Midbrain (tissue), 1 donor: ENCODE data around the gene GARIN5A.

Experiments
- DNase-seq: peaks from one replicate; lab custom pipeline; 2025; lab: John Stamatoyannopoulos, UW

The GARIN5A gene

DNA sequence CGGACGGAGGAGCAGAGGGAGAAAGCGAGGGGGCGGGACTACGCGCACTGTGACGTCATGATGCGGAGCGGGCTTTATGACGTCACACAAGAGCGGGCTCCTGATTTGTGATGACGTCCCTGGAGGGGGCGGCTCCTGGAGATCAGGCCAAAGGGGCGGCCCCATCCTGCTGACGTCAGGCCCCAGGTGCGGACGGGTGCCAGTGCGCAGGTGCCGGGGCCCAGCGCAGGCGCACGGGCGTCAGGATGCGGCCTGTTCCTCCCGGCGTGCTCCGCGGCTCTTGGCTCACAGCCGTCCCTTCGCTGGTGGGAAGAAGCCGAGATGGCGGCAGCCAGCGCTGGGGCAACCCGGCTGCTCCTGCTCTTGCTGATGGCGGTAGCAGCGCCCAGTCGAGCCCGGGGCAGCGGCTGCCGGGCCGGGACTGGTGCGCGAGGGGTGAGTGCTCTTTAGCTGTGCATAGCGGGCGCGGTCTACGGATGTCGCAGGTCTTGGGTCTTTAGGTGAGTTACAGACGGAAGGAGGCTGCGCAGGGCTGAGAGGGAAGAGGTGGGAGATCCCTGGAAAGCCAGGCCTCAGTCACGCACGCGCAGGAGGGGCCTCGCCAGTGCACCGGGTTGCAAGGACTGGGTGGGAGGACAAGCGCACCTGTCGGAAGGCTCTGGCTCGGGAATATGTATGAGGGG is at the start of gene GARIN5A, which contains the start of gene EMC10:
TSS of gene GARIN5A (minus strand) at position 625 of the 683 bp plus-strand sequence. CDS start at position 165, 460 bp downstream.
TSS of gene EMC10 (plus strand) at position 284 of the 683 bp plus-strand sequence. CDS start at position 322, 38 bp downstream.
- DNase-seq = peak; percentile 90

DNA sequence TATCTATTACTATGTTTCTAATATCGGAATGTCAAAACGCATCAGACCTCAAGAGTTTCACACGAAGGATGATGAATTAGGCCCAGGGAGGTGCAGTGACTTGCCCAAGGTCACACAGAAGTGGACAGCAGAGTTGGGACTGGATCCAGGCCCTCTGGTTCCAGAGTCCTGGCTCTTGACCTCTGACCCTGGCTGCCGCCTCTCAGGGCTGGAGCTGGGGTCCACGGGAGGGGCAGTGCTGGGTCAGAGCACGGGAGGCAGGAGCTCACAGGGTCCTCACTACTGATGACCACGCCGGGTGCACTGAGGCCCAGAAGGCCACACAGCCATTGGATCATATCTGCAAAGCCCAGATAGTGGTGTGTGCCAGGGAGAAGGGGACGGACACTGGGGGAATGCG is 46.2 kb upstream of the GARIN5A start:
- no peak for DNase-seq

DNA sequence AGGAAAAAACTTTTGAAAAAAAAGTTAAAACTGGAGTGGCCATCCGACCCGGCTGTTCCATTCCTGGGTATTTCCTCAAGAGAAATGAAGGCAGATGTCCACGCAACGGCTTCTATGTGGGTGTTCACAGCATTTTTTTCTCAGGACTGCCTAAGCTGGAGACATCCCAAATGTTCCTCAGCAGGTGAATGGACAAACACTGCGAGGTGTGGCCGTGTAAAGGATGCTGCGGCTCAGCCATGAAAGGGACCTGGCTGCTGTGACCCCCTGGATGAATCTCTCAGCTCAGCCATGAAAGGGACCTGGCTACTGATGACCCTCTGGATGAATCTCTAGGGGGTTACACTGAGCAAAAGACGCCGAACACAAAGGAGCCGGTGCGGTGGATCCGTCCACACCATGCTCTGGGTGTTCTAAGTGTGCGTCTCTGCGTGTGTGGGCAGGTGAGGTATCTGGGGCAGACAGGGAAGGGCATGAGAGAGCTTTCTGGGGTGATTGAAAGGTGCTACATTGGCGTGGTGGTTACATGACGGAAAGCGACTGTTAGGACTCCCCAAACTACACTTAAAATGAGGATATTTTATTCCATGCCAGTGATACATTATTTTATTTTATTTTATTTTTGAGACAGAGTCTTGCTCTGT is 44.3 kb upstream of the GARIN5A start:
- DNase-seq = no peak

DNA sequence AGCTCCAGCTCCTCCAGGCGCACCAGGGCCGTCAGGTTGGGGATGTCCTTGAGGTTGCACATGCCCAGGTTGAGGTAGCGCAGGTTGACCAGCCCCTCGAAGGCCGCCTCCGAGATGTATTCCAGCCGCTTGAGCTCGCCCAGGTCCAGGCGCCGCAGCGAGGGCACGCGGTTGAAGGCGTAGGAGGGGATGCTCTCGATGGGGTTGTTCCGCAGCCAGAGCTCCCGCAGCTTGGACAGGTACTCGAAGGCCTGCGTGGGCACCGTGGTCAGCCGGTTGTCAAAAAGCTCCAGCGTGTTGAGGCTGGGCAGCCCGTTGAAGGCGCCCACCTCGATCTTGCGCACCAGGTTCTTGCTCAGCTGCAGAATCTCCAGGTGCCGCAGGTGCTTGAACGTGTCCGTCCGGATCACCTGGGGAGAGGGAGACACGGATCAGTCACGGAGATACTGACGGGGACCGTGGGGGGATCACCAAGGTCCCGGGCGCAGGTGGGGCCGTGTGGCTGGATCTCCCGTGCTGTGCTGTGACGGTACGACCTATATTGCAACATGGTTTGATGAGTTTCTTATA is 42.4 kb upstream of the GARIN5A start:
- no peak for DNase-seq

DNA sequence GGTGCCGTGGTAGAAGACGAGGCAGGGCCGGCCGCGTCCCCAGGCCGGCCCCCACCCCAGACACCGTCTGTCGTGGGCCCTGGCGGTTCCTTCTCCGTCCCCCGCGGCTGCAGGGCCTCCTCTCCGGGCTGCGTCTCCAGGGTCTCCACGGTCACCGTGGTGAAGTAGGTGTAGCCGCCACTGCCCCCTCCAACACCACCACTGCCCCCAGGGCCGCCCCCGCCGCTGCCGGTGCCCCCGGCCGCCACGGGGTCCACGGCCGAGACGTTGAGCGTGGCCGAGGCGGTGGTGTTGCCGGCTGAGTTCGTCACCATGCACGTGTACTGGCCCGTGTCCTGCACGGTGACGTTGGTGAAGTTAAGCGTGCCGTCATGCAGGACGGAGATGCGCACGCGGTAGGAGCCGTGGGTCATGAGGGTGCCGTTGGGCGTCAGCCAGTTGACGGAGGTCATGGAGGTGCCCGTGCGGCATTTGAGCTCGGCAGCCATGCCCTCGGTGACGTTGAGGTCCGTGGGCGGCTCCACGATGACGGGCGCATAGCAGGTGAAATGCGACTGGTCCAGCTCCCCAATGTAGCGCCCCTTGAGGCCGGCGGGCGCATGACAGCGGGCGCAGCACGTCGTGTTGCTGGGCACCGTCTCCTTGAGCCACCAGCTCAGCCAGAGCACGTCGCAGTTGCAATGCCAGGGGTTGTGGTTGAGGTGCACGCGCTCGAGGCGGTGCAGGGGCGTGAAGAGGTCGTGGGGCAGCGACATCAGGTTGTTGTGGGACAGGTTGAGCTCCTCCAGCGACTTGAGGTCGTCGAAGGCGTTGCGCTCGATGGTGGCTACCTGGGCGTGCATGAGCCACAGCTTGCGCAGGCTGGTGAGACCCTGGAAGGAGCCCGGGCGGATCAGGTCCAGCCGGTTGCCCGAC is 41.7 kb upstream of the GARIN5A start:
- no peak for DNase-seq

DNA sequence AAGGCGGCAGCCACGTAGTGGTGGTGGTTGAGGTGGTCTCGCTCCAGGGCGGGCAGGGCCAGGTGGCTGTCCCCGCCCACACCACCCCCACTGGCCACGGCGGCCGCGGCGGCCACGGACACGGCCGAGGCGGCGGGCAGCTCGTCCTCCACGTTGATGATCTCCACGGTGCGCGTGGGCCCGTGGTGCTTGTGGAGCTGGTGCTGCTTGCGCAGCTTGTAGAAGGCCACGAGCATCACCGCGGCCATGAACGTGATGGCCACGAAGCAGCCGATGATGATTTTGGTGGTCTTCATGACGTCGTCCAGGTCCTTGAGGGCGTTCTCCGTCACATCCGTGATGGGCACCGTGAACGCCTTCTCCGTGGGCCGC is 41.0 kb upstream of the GARIN5A start:
- DNase-seq = no peak

DNA sequence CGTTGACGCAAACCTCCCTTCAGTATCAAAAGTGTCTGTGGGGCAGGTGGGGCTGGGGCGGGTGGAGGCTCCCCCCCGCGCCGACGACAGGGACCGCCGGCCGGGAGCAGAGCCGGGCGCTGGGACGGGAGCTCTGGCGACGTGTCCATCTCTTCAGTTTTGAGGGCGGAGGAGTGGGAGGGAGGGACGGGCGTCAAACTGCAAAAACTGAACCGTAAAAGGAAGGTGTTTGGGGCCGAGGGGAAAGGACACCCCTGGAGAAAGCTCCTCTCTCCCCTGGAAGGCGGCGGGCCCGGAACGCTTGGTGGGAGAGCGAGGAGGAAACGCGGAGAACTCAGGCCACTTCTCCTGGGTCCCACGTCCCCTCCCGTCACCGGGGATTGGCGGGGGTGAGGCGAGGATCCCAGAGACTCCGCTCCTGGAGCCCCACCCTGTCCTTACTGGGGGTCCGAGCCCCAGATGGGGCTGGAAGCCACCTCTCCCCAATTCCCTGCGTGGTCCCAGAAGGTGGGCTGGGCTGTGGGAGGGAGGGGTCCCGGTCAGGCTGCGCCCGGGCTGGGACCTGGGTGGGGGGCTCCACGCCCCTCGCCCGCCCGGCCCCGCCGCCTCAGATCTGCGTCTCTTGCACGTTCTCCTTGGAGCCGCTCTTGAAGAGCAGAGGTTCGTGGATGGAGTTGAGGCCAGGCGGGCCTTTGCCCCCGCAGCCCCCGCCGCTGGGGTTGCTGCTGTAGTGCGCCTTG is 40.5 kb upstream of the GARIN5A start:
- DNase-seq = no peak

DNA sequence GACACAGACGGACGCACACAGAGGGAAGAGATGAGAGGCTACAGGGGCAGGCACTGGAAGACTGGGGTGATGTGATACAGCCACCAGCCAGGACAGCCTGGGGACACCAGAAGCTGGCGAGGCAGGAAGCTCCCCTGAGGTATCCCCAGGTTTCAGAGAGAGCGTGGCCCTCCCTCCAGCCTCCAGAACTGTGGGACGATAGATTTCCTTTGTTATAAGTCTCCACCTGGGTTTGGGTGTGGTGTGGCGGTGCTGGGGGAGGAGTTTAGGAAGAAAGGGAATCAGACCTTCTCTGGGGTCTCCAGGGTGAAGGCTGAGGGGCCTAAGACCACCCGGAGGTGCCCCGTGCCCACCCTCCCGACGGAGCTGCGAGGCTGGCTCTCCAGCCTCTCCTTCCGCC is 39.8 kb upstream of the GARIN5A start:
- no peak for DNase-seq

DNA sequence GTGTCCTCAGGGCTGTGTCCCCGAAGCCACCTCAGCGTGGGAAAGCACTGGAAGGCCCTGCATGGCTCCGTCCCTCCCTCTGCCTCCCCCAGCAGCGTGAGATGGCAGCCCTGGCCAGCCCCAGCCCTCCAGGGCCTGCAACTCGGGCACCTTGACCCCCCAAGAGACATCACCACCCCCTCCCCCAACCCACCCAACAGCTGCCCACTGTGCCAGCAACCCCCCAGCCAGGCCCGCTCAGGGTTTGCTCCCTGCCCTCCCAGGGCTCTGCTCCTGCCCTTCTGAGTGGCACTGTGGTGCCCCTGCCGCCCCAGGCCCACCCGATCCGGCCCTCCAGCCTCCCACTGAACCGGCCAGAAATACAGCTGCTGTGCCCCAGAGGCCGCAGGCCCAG is 38.5 kb upstream of the GARIN5A start:
- DNase-seq = no peak

DNA sequence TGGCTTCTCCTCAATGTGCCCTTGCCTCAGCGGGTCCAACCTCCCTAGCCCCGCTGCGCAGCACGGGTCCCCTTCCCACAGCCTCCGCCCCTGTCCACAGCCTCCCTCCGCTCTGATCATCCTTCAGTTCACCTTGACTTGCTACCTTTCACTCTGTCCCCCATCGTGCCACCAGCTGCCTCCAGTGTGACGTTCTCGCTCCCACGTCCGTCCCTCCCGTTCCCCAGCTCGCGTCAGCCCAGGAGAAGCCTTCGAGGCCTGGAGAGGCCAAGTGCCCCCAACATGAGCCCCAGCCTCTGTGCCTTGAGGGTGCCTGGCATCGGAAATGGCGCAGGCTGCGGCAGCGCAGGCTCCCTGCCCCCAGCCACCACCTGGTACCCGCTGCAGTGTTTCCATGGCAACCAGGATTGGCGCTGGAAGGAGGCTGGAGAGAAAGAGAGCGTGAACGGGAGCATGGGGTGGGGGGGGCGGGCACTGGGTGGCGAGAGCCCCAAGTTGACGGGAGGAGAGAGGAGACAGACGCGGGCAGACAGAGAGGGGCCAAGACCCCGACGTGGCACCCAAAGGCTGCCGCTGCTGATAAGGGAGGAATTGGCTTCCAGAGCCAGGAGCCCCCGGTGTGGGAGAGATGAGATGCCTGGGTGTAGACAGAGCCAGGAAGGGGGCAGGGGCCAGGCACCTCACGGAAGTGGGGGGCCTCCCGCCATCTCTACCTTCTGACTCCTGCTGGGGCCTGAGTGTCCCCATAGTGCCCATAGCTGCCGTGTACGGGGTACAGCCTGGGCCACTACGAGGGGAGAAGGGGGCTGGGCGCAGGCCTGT is 37.9 kb upstream of the GARIN5A start:
- DNase-seq = peak; percentile 80

DNA sequence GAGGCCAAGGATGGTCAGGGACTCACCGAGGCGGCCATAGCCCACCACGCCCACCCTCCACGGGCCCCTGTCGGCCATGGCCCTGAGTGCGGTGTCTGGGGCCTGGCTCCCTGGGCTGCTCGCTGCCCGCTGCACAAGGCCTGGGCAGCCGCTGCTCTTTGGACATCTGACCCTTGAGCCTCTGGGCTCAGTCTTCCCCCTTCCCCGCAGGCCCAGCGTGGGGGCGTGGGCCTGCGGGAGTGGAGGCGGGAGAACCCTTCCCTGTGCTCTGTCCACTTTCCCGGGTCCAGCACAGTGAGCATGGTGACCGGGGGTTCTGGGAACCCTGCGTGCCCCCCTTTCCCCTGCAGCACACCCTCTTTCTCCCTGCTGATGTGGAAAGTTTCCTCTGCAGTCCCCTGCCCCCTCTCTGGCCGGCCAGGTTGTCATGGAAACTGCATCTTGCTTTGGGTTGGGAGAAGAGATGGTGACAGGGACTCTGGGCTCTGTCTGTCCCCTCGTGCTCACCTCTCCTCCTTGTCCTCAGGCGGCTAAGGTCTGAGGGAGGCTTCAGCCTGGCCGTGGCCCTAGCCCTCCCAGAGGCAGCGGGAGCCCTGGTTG is 37.2 kb upstream of the GARIN5A start, which contains the start of gene ASPDH:
TSS of gene ASPDH (minus strand) at position 168 of the 600 bp plus-strand sequence. CDS start at position 78, 90 bp downstream.
- DNase-seq = peak; percentile 36

DNA sequence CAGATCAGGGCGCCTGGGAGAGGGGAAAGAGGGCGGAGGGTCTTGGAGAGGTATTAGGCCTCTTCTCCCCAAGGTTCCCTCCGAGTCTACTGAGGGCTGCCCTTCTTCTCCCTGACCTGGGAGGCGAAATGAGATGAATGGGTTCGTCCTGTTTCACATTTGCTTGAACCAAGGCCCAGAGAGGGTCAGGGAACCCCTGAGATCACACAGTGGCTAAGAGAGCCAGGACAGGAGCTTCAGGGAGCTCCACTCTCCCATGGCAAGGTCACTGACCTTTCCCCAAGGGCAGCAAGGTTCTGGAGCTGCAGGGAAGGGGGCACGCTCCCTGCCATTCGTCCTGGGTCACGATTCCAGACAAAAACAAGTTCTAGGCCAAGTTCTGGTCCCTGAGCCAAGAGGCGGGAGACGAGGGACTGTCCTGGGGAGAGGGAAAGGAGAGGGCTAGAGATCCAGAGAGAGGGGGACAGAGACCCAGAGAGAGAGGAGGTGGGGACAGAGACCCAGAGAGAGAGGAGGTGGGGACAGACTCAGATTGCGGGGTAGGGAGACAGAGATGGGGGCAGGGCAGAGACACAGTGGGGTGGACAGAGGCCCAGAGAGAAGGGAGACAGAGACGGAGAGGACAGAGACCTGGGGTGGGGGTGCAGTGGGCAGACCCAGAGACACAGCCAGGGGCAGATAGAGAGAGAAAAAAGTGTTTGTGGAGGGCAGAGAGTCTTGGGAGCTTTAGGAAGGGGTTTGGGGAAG is 36.5 kb upstream of the GARIN5A start:
- no peak for DNase-seq

DNA sequence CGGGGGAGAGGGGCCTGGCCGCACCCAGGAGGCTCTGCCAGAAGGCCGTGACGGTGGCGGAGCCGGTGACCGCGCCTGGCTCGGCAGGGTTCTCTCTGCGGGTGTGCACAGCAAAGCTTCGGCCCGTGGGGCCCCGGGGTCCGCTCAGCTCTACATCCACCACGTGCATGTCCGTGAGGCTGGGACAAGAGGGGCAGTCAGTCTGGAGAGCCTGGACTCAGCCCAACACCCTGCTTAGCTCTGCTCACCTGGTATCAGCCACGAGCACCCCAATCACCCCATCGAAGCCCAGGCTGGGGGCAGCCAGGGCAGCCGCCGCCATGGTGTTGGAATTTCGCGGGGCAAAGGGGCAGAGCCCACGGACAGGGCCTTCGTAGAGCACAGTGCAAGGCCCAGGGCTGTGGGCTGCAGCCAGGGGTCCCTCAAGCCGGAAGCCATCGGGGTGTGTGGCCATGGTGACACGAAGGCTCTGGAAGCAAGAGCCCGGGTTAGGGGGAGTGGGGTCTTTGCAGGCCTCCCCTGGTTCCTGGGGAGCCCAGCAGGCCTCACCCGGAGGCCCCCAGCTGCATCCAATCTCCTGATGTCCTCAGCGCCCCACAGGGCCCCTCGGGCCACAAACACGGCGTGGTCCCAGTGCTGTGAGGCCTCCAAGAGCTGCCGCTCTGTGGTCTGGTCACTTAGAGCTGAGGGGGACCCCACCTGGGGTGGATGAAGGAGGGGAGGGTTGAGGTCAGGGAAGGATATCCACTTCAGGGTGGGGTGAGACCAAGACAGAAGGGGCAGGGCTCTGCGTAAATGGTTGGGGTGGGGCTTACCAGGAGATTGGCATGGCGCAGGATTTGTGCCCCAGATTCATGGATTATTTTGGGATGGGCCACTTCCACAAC is 35.7 kb upstream of the GARIN5A start:
- DNase-seq = no peak

DNA sequence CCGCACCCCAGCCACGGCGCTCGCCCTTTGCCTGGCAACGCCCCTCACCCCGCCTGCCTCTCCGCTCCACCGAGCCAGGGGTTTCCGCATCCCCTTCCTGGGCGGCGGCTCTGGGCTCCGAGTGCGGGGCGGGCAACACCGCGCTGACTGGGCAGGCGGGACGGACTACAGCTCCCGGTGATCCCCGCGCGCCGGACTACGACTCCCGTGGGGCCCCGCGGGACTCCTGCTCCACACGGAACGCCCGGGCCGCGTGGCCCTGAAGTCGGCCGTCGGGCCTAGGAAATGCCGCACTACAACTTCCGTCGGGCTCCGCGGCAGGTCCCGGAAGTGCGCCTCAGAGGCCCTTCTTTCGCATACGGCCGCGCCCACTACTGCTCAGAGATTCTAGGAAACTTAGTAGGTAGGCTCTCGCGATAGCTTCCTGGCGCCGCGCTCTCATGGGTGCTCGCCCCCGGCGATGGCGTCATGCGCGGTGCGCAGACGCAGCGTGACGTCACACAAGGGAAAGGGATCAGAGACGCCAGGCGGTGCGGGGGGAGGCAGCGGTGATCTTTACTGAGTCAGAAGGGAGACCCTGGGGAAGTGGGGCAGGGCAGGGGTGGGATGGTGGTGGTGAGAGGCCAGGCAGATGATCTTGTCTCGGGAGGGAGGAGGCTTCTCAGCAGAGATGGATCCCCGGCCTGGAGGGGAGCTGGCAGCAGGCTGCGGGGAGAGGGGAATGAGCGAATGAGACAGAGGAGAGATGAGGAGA is 34.6 kb upstream of the GARIN5A start, which contains the start of gene JOSD2:
TSS of gene JOSD2 (minus strand) at position 123 of the 754 bp plus-strand sequence. CDS start 760 bp downstream, outside the sequence.
- peak; percentile 99 for DNase-seq

DNA sequence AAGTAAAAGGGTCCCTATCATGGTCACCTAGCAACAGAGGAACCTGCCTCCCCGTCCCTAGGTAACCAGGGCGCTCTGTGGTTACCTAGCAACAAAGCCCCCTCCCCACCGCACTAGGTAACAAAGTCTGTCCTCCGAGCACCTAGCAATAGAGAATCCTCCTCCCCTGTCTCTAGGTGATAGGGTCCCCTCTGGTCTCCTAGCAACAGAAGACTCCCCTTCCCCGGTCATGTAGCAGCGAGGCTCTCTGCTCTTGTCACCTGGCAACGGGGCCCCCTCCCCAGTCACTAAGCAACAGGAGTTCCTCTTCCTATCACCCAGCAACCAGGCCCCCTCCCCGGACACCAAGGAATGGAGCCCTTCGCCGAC is 34.0 kb upstream of the GARIN5A start:
- no peak for DNase-seq

DNA sequence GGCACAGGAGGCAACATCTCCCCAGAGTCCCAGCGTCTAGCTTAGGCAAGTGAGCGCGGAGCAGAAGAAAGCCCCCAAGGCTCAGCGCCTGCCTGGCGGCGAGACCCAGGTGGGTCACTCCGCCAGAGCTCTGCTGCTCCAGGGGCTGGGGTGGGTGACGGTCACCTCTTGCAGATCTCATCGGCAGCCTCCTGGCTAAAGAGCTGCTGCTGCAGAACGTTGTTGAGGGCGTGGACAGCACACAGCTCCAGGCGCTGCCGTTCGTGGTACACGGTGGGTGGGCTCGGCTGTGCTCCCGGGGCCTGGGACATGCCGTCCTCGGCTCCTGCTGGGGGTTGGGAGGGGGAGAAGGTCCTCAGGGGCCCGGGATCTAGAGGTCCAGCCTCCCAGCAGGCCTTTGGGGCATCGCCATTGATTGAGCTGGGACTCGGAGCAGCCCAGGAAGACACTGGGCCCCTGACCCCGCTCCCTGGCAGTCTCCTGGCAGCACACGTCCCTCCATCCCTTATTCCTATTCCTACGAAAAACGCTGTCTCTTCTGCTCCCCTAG is 33.5 kb upstream of the GARIN5A start:
- DNase-seq = no peak

DNA sequence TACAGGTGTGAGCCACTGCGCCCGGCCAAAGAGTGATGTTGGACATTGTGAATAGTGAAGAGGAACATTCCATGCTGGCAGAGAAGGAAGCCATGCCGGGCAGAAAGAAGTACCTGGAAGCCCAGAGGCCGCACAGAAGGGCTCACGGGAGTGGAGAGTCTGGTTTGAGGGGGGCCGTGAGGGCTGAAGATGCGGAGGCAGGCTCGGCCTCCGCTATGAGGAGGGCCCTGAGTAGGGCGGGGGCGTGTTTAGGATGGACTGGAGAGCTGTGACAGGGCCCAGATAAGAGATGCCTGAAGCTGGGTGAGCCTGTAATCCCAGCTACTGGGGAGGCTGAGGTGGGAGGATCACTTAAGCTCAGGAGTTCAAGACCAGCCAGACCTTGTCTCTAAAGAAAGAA is 32.7 kb upstream of the GARIN5A start:
- no peak for DNase-seq
